HG02642 (cell line): ENCODE results near the gene MYH13.

Experiments
- ATAC-seq: cut with Tn5 transposase; IDR thresholded peaks from one replicate; pipeline ENCODE4 v1.9.1; 2021; ENCODE audit warnings: mild to moderate bottlenecking; ENCODE audit not compliant: unreplicated experiment, poor library complexity

MYH13 gene

DNA sequence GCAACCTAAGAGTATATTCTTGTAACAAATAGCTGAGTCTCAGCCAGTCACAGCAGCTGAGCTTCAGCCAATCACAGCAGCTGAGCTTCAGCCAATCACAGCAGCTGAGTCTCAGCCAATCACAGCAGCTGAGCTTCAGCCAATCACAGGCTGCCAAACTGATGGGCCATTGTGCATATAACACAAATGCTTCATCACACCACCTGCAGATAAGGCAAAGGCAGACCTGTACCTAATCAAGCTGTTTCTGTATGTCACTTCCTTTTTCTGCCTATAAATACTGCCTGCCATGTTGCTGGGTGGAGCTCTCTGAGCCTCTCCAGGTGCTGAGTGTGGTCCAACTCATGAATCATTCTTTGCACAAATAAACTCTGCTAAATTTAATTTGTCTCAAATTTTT, 19.9 kb downstream of the MYH13 start:
- no peak for ATAC-seq

DNA sequence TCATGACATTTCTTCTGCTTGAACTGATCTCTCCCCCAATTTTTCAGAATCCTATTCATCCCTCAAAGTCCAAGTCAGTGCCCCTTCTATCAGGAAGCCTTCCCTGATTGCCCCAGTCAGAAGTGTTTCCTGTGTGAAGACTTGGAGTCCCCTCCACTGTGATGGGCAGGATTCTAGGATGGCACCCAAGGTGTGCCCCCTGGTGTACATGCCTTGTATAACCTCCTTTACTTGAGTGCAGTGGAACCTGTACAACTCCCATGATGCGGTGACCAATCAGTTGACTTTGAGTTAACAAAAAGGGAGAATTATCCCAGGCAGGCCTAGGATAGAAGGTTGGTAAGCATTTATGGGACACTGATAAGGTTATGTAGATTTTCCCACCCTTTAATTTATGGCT, 23.4 kb downstream of the MYH13 start:
- ATAC-seq = no peak

GRCh38 chr17:10344816-10345215, 28.0 kb downstream of the MYH13 start:
- no peak for ATAC-seq

GRCh38 chr17:10339051-10339450, 33.8 kb downstream of the MYH13 start:
- ATAC-seq = no peak

DNA sequence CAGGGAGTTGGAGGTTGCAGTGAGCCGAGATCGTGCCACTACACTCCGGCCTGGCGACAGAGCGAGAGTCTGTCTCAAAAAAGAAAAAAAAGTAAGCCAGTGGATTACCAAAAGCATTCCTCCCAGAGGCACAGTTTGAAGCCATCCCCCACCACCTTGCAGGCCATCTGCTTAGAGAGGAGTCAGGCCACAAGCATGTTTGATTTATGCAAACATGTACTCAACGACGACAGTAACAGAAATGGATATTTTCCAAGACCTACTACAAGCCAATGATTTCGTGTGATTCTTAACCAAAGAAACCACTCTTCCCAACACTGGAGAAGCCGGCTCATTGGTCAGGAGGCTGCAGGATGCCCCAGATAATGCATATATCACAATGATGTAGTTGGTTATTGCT, 34.8 kb downstream of the MYH13 start:
- no peak for ATAC-seq

DNA sequence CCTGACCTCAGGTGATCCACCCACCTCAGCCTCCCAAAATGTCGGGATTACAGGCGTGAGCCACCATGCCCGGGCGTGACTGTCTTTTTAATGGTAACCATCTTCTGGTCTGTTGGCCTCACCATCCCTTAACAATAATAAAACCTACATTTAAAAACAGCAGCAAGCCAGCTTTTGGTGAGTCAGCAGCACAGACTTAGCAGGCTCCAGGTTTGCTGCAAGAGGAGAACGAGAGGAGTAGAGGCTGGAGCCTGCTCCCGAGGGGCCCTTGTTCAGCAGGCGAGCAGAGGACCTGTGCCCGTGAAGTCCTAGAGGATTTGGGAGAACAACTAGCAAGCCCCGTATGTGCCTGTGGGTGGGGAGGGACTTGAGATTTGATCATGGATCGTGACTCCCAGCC, 35.7 kb downstream of the MYH13 start:
- ATAC-seq = no peak

DNA sequence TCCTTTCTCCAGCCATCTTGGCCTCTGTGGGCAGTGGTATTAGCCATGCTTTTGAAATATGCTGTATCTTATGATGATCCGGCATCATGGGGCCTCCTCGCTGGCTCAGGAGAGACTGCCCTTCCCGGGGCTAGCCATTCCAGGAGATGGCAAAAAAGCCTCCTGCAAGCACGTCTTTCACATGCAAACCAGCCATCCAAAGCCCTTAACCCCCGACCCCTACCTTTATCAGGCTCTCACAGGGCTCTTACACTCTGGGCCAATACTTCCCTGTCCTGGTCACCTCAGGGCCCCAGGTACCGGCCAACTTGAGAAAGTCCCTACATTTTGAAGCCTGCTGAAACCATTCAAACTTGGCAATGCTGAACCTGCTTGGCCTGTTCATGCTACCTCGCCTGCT, 36.4 kb downstream of the MYH13 start:
- ATAC-seq = no peak

- no peak for ATAC-seq
Measured at GRCh38 chr17:10332515-10332914, 40.3 kb downstream of the MYH13 start.

DNA sequence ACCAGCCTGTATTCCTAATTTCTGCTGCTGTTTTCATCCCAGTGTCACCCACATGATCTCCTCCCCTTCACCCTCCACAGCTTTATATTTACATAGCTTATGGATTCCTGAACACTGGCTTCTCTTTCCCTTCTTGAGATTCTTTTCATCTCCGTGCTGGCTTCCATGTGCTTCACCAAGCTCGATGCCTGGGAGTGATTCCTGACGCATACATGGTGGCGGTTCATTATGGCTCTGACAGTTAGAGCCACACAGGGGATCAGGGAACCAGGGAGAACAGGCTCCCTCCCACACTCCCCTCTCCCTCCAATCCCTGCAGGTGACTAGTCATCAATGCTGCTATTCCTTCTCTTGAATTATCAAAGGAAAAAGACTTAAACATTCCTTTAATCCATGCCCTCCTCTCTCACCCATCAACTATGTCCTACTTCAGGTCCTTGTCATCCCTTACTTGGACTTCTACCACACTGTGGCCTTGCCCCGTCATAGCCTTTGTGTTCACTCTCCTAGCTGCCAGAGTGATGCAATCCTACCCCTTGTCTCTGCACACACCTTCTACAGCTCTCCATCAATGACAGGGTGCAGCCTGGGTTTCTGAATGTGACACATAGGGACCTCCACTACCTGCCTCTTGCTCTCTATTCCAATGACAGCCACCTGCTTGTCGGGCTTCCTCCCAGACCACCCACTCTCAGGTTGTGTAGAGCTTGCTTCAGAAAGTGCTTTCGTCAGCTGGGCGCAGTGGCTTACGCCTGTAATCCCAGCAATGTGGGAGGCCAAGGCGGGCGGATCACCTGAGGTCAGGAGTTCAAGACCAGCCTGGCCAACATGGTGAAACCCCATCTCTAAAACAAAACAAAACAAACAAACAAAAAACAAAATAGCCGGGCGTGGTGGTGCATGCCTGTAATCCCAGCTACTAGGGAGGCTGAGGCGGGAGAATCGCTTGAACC, 43.6 kb downstream of the MYH13 start:
- no peak for ATAC-seq

DNA sequence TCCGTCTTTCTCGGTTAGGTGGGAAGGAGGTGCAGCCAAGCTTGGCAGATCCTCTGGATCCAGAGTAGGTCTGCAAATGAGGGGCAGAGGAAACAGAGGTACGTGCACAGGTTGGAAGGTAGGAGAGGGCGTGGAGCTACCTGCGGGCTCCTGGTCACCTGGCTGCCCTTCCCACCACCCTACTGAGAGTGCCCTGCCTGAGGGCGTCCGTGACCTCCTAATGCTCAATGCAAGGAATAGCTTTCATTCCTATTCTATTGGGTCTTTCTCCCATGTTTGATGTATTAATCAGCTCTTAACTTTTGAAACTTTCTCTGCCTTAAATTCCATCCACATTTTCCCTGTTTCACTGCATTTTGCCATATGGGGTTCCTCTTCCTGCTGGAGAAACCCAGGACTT, 44.6 kb downstream of the MYH13 start:
- ATAC-seq = no peak

DNA sequence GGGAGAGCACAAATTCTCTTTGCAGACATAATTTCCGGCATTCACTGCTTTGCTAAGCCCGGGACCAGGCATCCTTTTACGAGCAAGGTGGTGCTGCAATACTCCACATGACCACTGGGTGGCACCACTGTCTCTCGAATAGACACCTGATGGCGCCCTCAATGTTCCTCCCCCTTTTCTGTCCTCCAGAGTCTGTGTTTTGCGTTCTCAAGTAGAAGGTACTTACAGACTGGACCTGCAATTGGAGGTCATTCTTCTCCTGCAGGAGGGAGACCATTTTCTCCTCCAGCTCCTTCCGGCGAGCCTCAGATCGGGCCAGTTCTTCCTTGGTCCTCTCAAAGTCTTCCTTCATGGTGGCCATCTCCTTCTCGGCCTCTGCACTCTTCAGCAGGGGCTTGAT, 45.2 kb downstream of the MYH13 start:
- ATAC-seq = no peak

DNA sequence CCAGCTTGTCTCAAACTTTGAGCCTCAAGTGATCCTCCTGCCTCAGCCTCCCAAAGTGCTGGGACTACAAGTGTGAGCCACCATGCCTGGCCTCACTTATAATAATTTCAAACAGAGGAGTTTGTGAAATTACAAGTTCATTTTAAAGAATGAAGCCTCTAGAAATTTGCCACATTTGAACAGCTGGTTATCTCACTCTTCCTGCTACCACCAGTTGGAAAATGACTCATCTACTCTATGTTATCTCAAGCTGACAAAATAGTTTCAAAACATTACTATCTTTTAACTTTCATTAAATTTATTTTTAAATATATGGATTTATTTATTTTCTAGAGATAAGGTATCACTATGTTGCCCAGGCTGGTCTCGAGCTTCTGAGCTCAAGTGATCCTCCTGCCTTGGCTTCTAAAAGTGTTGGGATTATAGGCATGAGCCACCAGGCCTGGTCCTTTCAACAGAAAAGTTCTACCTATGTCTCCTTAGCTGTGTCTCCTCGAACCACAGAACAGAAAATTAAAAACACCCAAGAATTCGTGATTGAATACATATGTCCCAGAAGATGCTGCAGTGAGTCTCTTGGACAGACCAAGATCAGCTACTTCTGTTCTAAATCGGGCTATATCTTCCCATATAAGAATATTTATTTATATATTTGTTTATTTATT, 47.6 kb downstream of the MYH13 start:
- no peak for ATAC-seq

DNA sequence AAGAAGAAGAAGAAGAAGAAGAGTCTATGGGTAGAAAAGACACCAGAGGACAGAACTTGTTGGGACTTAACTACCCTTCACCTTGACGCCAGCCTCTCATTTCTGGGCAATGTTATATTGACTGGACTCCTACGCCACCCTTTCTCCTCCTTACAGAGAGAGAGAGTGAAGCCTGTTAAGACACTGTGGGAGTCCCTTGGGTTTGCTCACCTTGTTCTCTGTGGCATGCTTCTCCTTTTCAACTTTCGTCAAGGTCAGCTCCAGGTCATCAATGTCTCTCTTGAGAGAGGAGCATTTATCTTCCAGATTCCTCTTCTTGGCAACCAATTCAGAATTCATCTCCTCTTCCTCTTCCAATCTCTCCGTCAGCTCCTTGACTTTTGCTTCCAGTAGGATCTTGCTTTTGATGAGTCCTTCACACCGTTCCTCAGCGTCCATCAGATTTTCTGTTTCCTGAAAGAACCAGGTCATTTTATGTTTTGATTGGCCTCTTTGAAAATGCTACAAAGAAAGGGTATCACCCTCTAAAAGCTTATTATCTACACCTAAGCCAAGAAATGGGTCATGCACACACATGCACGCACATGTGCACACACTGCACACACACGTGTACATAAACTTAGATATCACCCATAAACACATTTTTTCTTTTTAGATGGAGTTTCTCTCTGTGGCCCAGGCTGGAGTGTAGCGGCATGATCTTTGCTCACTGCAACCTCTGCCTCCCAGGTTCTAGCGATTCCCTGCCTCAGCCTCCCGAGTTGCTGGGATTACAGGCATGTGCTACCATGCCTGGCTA, 48.8 kb downstream of the MYH13 start:
- no peak for ATAC-seq

DNA sequence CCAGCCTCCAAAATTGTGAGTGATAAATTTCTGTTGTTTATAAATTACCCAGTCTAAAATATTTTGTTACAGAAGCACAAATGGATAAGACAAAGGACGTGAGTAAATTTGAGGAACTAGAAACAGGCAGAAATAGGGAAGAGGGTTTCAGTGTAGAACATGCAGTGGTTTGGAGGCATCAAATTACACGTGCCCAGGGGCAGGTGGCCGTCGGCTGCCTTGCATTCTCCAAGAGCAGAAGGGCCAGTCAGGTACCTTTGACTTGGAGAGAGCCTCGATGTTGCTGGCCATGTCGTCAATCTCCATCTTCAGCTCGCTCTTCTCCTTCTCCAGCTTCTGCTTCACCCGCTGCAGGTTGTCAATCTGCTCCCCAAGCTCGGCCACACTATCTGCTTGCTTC, 54.3 kb downstream of the MYH13 start:
- ATAC-seq = no peak

GRCh38 chr17:10317543-10317834, 55.3 kb downstream of the MYH13 start:
- ATAC-seq = no peak

DNA sequence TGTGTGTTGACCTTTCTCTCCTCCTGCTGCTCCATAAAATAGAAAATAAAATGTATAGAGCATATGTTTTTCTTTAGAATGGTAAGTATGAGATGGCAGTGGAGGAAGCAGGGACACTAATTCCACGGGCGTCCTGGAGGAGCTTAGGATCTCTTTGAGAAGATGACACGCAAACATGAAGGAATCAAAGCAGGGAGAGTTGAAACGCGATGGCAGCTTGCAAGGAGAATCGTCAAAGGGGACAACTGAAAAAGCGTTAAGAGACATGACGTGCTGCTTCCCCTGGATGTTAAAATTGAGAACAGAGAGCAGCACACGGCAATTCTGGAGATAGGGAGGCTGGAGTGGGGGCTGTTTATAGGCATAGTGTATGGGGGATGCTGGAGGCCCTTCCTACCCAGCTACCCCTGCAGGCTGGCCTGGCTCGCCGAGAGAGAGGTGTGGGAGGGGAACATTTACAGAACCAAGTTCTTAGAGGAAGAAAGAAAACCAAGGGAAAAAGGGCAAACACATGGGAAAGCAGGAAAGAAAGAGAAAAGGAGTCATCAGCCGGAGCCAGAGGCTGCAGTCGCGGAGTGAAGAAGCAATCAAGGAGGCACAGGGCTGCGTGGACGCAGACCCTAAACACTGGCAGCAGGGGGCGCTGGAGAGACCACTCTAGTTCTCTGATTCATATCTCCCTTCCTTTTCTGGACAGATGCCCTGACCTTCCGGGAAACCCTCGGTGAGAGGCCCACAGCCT, 55.8 kb downstream of the MYH13 start:
- peak; percentile 59 for ATAC-seq

DNA sequence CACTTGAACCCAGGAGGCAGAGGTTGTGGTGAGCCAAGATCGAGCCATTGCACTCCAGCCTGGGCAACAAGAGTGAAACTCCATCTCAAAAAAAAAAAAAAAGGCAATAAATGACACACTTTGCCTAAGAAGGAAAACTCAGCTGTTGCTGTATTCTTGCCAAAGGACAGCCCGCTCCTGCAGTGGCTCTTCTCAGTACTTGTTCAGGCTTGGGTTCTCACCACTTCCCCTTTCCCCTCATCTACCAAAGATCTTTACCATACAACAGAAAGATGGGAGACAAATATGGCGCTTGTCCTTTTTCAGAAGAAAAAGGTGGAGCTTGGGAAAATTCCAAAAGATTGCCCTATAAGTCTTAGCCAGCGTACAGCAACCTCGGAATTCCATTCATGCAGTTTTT, 58.5 kb downstream of the MYH13 start:
- no peak for ATAC-seq

GRCh38 chr17:10313037-10313672, 59.7 kb downstream of the MYH13 start:
- no peak for ATAC-seq

- ATAC-seq = no peak
Measured at GRCh38 chr17:10311131-10311530, 61.7 kb downstream of the MYH13 start.
